GM18526 (cell line): ENCODE measurements around the gene UHRF1.

Experiments
- POLR2A ChIP-seq: IDR thresholded peaks from 3 replicates; pipeline ENCODE4 v1.6.1; 2011; ENCODE audit not compliant: insufficient read length; ENCODE audit errors: extremely low read depth

The UHRF1 gene

DNA sequence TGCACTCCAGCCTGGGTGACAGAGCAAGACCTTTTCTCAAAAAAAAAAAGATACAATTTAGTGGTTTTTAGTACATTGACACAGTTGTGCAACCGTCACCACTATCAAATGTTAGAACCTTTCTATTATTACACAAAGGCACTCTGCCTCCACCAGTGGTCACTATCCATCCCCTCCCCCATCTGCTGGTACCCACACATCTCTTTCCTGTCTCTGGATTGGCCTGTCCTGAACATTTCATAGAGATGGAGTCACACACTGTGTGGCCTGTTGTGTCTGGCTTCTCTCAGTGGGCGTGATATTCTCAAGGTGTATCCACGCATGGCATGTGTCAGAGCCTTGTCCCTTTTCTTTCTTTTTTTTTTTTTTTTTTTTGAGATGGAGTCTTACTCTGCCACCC lies 70.8 kb downstream of the UHRF1 start:
- TF ChIP-seq POLR2A, result no peak

GRCh38 chr19:4980838-4981680 lies 71.8 kb downstream of the UHRF1 start:
- TF ChIP-seq POLR2A, result no peak

GRCh38 chr19:4981681-4981958 lies 72.3 kb downstream of the UHRF1 start:
- TF ChIP-seq POLR2A, result no peak

DNA sequence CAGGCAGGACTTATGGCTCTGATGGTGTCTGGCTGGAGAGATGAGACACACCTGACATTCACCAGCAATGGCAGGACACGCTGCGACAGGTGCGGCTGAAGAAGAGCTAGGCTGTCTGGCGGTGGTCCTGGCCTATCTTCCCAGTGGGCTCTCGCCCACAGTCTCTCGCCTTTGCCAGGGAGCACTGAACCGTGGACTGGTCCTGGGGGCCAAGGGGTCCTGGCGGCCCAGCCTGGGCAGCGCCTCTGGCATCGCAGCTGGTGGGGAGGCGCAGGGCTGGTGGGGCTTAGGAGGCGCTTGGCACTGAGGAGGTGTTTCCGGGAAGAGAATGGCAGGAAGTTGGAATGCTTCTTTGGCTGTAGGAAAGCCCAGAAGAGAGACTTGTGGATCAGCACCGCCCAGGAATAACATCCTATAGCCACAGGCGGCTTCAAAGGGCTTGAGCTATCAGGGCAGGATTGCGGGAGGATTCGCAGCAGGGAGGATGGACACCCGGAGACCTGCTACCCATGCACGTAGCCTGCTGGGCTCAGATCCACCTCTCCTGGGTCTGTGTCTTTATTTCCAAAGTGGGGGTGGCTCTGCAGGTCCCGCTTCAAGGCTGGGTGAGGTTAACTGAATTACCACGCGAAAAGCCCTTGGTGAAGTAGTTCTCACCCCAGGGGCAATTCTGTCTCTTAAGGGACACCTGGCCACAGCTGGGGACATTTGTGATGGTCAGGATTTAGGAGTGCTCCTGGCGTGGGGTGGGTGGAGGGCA lies 74.2 kb downstream of the UHRF1 start:
- TF ChIP-seq POLR2A, result no peak

GRCh38 chr19:4984106-4984380 lies 74.7 kb downstream of the UHRF1 start:
- TF ChIP-seq POLR2A, result no peak

GRCh38 chr19:4984438-4984990 lies 75.2 kb downstream of the UHRF1 start:
- TF ChIP-seq POLR2A, result no peak

GRCh38 chr19:4985551-4985991 lies 76.3 kb downstream of the UHRF1 start:
- TF ChIP-seq POLR2A, result no peak

DNA sequence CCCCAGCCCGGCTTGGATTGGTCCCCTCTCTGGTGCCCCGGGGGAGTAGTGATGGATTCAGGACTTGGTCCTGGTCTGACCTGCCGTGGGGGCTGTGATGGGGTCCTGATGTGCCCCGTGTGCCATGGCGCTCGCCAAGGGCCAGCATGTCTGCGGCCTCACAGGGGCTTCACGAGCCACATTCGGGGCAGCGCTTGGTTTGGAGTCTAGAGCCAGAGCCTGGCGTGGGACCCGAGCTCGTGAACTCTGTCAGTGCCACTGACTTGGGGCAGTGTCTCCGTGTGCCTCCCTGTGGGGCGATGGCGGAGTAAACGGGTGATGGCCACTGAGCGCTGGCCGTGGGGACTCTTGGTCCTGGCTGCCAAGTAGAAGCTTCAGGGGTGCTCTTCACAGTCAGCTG lies 76.8 kb downstream of the UHRF1 start:
- TF ChIP-seq POLR2A, result no peak

- no peak for TF ChIP-seq POLR2A
These were observed 77.2 kb downstream of the UHRF1 start for GRCh38 chr19:4986471-4986891.

DNA sequence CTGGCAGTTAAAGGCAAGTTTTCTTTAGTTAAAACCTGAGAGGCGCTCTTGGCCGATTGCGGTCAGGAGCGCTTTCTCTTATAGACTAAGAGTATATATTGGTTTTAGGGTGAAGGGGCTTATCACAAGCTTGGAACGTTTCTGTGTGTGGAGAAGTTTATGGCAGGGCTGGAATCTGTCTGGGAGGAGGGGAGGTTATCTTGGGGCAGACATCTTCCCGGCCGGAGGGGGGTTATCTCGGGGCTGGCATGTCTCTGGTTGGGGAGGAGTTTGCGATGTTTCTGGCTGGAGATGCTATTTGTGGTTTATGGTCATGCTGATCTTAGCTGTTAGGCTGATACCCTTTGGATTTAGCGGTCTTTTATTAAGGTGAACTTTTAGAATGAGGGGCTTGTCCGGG lies 78.0 kb downstream of the UHRF1 start:
- no peak for TF ChIP-seq POLR2A

DNA sequence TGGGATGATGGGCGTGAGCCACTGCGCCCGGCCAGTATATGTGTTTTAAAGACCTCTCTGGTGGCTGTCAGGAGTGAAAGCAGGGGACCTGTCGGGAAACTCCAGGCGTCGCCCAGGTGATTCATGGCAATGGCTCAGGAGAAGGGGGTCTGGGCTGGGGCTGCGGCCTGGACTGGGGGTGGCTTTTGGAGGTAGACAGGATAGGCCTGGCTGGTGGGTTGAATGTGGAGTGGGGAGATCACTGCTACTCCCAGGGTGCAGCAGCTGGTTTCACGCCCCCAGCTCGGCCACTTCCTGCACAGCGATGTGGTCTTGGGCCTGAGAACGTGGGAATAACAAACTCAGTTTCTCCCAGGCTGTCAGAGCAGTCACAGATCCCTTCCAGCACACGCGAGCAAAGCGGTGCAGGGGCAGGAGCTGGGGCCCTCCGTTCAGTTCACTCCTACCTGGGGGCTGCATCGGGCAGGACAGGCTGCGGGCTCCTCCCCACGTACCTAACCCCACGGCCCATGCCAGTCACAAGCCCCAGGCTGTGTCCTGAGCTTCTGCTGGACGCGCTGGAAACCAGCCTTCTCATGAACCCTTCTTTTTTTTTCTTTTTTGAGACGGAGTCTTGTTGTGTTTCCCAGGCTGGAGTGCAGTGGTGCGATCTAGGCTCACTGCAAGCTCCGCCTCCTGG lies 78.5 kb downstream of the UHRF1 start:
- no peak for TF ChIP-seq POLR2A

DNA sequence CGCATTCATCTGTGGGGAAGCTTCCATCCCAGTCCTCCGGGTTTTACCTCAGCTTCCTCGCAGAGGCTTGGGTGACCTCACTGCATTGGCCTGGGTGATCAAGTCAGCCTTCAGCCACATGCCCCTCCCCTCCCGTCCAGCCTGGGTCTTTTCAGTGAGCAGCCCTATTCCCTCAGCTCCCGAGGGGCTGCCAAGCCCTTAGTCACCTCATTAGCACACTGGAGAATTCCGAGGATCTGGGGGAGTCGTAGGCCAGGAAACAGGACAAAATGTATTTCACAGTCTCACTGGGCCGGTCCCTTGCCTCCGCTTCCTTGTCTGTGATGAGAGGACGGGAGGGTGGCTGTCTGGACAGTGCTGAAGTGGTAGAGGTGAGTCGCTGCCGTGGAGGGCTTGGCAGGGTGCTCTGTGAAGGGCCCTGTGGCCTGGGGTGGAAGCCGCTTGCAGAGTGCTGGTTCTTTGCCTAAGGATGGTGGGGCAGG lies 79.5 kb downstream of the UHRF1 start:
- TF ChIP-seq POLR2A, result no peak

DNA sequence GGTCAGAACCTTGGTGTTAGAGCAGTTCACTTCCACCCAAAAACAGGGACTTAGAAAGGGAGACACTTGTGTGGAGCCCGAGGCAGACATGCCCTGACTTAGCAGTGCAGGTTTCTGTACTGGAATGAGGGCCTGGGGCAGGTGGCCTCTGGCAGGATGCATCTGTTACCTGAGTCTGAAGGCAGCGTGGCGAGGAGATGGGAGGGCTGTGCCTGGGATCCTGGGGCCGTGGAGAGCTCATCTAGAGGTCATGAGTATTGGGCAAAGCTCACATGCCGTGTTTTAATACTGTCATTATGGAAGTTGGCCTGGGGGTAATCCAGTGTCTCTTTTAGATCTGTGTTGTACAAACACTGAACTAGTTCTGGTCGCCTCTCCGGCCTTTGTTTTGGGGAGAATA lies 81.0 kb downstream of the UHRF1 start:
- no peak for TF ChIP-seq POLR2A

GRCh38 chr19:4991538-4991937 lies 82.2 kb downstream of the UHRF1 start:
- no peak for TF ChIP-seq POLR2A

GRCh38 chr19:4991996-4992698 lies 82.8 kb downstream of the UHRF1 start:
- TF ChIP-seq POLR2A, result no peak

DNA sequence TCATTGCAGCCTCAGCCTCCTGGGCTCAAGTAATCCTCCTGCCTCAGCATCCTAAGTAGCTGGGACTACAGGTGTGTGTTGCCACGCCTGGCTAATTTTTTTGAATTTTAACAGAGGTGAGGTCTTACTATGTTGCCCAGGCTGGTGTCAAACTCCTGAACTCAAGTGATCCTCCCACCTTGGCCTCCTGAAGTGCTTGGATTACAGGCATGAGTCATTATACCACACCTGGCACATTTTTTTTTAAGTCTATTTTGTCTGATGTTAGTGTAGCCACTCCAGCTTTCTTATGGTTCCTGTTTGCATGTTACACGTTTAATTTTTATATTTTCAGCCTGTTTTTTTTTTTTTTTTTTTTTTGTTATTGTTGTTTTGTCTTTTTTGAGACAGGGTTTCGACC lies 84.4 kb downstream of the UHRF1 start:
- no peak for TF ChIP-seq POLR2A

DNA sequence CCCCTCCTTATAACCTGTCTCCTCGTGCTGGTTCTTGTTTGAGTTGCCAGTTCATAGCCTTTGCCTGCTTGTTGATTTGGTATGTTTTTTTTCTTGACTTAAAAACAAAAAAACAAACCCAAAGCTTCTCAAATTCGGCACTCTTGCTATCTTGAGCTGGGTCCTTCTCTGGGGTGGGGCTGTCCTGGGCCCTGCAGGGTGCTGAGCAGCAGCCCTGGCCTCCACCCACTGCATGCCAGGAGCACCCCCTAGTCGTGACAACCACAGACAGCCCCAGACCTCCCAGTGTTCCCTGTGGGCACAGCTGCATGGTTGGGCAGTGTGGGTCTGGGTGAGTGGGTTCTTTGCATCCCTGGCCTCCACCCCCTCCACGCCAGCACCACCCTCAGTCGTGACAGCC lies 87.4 kb downstream of the UHRF1 start:
- TF ChIP-seq POLR2A, result no peak
